A673 (cell line): ENCODE results near the gene C21orf58.

Experiments used
- EZH2 ChIP-seq: fragments of 200-600 bp; sonication (generic); IDR thresholded peaks from 2 replicates; pipeline ENCODE4 v1.6.1; 2017; ENCODE audit warnings: borderline replicate concordance, low read depth, mild to moderate bottlenecking, mixed read lengths, antibody characterized with exemption, low read length; ENCODE audit not compliant: poor library complexity, severe bottlenecking
- TF ChIP-seq, protein P1 (sequence below): fragments of 300-800, 200-600 bp; sonication (generic); conservative IDR thresholded peaks from 2 replicates; pipeline ENCODE4 v1.5.1; 2017; ENCODE audit warnings: low read depth, mild to moderate bottlenecking, antibody characterized with exemption, low read length, moderate library complexity, mixed read lengths

DNA sequence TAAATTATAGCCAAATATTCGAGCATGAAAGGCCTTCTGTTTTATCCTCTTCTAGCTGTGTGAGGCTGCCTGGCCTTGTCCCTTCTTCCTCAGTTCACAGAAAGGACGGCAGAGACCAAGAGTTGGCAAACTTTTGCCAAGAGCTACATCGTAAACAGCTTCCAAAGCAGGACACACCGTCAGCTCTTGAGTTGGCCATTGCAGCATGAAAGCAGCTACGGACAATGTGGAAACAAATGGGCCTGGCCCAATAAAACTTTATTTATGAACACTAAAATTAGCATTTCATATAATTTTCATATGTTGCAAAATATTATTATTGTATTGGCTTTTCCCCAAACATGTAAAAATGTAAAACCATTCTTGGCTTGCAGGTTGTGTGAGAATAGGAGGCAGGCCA is 10.7 kb downstream of the C21orf58 start:
- TF ChIP-seq, protein P1, sequence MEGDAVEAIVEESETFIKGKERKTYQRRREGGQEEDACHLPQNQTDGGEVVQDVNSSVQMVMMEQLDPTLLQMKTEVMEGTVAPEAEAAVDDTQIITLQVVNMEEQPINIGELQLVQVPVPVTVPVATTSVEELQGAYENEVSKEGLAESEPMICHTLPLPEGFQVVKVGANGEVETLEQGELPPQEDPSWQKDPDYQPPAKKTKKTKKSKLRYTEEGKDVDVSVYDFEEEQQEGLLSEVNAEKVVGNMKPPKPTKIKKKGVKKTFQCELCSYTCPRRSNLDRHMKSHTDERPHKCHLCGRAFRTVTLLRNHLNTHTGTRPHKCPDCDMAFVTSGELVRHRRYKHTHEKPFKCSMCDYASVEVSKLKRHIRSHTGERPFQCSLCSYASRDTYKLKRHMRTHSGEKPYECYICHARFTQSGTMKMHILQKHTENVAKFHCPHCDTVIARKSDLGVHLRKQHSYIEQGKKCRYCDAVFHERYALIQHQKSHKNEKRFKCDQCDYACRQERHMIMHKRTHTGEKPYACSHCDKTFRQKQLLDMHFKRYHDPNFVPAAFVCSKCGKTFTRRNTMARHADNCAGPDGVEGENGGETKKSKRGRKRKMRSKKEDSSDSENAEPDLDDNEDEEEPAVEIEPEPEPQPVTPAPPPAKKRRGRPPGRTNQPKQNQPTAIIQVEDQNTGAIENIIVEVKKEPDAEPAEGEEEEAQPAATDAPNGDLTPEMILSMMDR, result no peak
- no peak for TF ChIP-seq EZH2
